Neural cell (in vitro differentiated cells): ENCODE measurements around the gene GTF2F1. TPM values are rescaled to one million over a fixed set of nuclear protein-coding genes. Genes with fewer than 3 reads are reported as not detected.
"Not testable (repeated sequence)": the region's sequence is repeated elsewhere in the genome, so short reads cannot be mapped to it uniquely, and the experiment has no call there.

Experiments used
- H2AFZ ChIP-seq: fragments of 200-600, 300-800 bp; sonication (generic), shearing (Covaris generic); 2 replicates; pipeline ENCODE4 v1.6.0; 2014; ENCODE audit warnings: low read depth, mild to moderate bottlenecking, antibody characterized with exemption, low read length, moderate library complexity
- H3F3A ChIP-seq: fragments of 200-600 bp; shearing (Covaris generic); 2 replicates; pipeline ENCODE4 v1.6.1; 2016; ENCODE audit warnings: mild to moderate bottlenecking, moderate library complexity, mixed read lengths, antibody characterized with exemption, low read length; ENCODE audit not compliant: insufficient read depth, poor library complexity, severe bottlenecking
- H3K27ac ChIP-seq: fragments of 200-600, 300-800 bp; sonication (generic), shearing (Covaris generic); 2 replicates; pipeline ENCODE4 v1.5.1; 2014; ENCODE audit warnings: mild to moderate bottlenecking, low read length, moderate library complexity
- H3K27me3 ChIP-seq: fragments of 300-800, 200-600 bp; sonication (generic), shearing (Covaris generic); 2 replicates; pipeline ENCODE4 v1.6.0; 2014; ENCODE audit warnings: mild to moderate bottlenecking, low read depth, low read length, moderate library complexity; ENCODE audit not compliant: insufficient read depth
- H3K36me3 ChIP-seq: fragments of 300-800, 200-600 bp; sonication (generic), shearing (Covaris generic); 2 replicates; pipeline ENCODE4 v1.5.1; 2014; ENCODE audit warnings: mild to moderate bottlenecking, antibody characterized with exemption, low read length, moderate library complexity; ENCODE audit not compliant: insufficient read depth
- H3K4me2 ChIP-seq: fragments of 300-800, 200-600 bp; sonication (generic), shearing (Covaris generic); 2 replicates; pipeline ENCODE4 v1.6.0; 2014; ENCODE audit warnings: mild to moderate bottlenecking, low read length
- H3K4me3 ChIP-seq: fragments of 300-800, 200-600 bp; sonication (generic), shearing (Covaris generic); 2 replicates; pipeline ENCODE4 v1.5.1; 2014; ENCODE audit warnings: mild to moderate bottlenecking, low read length, moderate library complexity
- H3K79me2 ChIP-seq: fragments of 200-600 bp; shearing (Covaris generic); replicated peaks from 2 replicates; pipeline ENCODE4 v1.6.0; 2014; ENCODE audit warnings: mild to moderate bottlenecking, low read length, moderate library complexity; ENCODE audit not compliant: insufficient read depth
- H3K9ac ChIP-seq: fragments of 300-800, 200-600 bp; sonication (generic), shearing (Covaris generic); 2 replicates; pipeline ENCODE4 v1.6.1; 2016; ENCODE audit warnings: mild to moderate bottlenecking, low read length, mixed read lengths
- H3K9me2 ChIP-seq: fragments of 200-600 bp; shearing (Covaris generic); 2 replicates; pipeline ENCODE4 v1.6.1; 2016; ENCODE audit warnings: mild to moderate bottlenecking, low read length, mixed read lengths; ENCODE audit not compliant: insufficient read depth
- H3K9me3 ChIP-seq: fragments of 200-600, 300-800 bp; sonication (generic), shearing (Covaris generic); 2 replicates; pipeline ENCODE4 v1.6.1; 2016; ENCODE audit warnings: mild to moderate bottlenecking, mixed run types, low read length, moderate library complexity, mixed read lengths
- H4K20me1 ChIP-seq: fragments of 200-600 bp; shearing (Covaris generic); 2 replicates; pipeline ENCODE4 v1.6.1; 2016; ENCODE audit warnings: mild to moderate bottlenecking, mixed run types; ENCODE audit not compliant: insufficient read depth
- EP300 ChIP-seq: fragments of 450-650 bp; conservative IDR thresholded peaks from 2 replicates; pipeline ENCODE4 v1.6.1; 2014; ENCODE audit warnings: antibody characterized with exemption, mild to moderate bottlenecking, moderate library complexity; ENCODE audit not compliant: poor library complexity, severe bottlenecking
- EZH2 ChIP-seq: fragments of 200-600, 300-800 bp; shearing (Covaris generic), sonication (generic); IDR thresholded peaks from 2 replicates; pipeline ENCODE4 v1.6.1; 2014; ENCODE audit warnings: antibody characterized with exemption, low read length, borderline replicate concordance, mild to moderate bottlenecking; ENCODE audit not compliant: insufficient read depth, poor library complexity, severe bottlenecking
- MXI1 ChIP-seq: fragments of 450-650 bp; conservative IDR thresholded peaks from 2 replicates; pipeline ENCODE4 v1.6.1; 2014; ENCODE audit warnings: antibody characterized with exemption, mild to moderate bottlenecking; ENCODE audit not compliant: poor library complexity, severe bottlenecking
- POLR2AphosphoS5 ChIP-seq: IDR thresholded peaks from 2 replicates; pipeline ENCODE4 v1.6.1; 2012
- RAD21 ChIP-seq: fragments of 450-650 bp; conservative IDR thresholded peaks from 2 replicates; pipeline ENCODE4 v1.6.1; 2014; ENCODE audit warnings: antibody characterized with exemption, mild to moderate bottlenecking, moderate library complexity
- SMC3 ChIP-seq: fragments of 450-650 bp; conservative IDR thresholded peaks from 2 replicates; pipeline ENCODE4 v1.6.1; 2014; ENCODE audit warnings: antibody characterized with exemption, mild to moderate bottlenecking, moderate library complexity; ENCODE audit not compliant: poor library complexity
- TAF1 ChIP-seq: IDR thresholded peaks from 2 replicates; pipeline ENCODE4 v1.6.1; 2012; ENCODE audit warnings: low read depth
- polyA plus RNA-seq: library from polyadenylated mRNA; depleted of rRNA; stranded (reverse); fragments of >200 nt; gene quantifications from 2 replicates; pipeline ENCODE4 v1.2.3, GENCODE V29; 2014
- TF ChIP-seq, protein P1 (sequence below): fragments of 450-650 bp; IDR thresholded peaks from 2 replicates; pipeline ENCODE4 v1.5.1; 2014; ENCODE audit warnings: antibody characterized with exemption, mild to moderate bottlenecking, moderate library complexity; ENCODE audit not compliant: poor library complexity, severe bottlenecking
- TF ChIP-seq, protein P2 (sequence below): IDR thresholded peaks from 2 replicates; pipeline ENCODE4 v1.6.1; 2012; ENCODE audit warnings: borderline replicate concordance

The GTF2F1 gene
- polyA plus RNA-seq, 1 donor from 2014 or later, result 53.9 TPM

DNA sequence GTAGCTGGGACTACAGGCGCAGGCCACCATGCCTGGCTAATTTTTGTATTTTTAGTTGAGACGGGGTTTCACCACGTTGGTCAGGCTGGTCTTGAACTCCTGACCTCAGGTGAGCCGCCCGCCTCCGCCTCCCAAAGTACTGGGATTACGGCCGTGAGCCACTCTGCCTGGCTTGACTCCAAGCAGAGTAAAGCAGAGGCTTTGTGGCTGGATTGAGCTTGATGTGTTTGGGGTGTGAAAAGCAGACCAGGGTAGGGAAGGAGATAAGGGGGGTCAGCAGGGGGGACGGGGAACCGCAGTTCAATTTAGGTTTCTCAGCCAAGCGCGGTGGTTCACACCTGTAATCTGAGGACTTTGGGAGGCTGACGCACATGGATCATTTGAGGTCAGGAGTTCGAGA is 35.8 kb downstream of the GTF2F1 start:
- H3K27me3 ChIP-seq, result no peaks in the 10 kb centered on the region
- H4K20me1 ChIP-seq, result no peaks in the 10 kb centered on the region
- H3K27ac ChIP-seq, result no peak overlapping the region
- no peaks in the 10 kb centered on the region for H3K9me2 ChIP-seq
- no peak overlapping the region for H3K4me2 ChIP-seq
- no peak overlapping the region for H3K4me3 ChIP-seq
- H3F3A ChIP-seq, result no peaks in the 10 kb centered on the region
- TF ChIP-seq EZH2, result no peak
- no peak for TF ChIP-seq SMC3
- no peak for TF ChIP-seq POLR2AphosphoS5
- TF ChIP-seq RAD21, result no peak
- TF ChIP-seq, protein P1, sequence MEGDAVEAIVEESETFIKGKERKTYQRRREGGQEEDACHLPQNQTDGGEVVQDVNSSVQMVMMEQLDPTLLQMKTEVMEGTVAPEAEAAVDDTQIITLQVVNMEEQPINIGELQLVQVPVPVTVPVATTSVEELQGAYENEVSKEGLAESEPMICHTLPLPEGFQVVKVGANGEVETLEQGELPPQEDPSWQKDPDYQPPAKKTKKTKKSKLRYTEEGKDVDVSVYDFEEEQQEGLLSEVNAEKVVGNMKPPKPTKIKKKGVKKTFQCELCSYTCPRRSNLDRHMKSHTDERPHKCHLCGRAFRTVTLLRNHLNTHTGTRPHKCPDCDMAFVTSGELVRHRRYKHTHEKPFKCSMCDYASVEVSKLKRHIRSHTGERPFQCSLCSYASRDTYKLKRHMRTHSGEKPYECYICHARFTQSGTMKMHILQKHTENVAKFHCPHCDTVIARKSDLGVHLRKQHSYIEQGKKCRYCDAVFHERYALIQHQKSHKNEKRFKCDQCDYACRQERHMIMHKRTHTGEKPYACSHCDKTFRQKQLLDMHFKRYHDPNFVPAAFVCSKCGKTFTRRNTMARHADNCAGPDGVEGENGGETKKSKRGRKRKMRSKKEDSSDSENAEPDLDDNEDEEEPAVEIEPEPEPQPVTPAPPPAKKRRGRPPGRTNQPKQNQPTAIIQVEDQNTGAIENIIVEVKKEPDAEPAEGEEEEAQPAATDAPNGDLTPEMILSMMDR, result no peak
- no peak for TF ChIP-seq MXI1
- no peak for TF ChIP-seq TAF1
- TF ChIP-seq, protein P2, sequence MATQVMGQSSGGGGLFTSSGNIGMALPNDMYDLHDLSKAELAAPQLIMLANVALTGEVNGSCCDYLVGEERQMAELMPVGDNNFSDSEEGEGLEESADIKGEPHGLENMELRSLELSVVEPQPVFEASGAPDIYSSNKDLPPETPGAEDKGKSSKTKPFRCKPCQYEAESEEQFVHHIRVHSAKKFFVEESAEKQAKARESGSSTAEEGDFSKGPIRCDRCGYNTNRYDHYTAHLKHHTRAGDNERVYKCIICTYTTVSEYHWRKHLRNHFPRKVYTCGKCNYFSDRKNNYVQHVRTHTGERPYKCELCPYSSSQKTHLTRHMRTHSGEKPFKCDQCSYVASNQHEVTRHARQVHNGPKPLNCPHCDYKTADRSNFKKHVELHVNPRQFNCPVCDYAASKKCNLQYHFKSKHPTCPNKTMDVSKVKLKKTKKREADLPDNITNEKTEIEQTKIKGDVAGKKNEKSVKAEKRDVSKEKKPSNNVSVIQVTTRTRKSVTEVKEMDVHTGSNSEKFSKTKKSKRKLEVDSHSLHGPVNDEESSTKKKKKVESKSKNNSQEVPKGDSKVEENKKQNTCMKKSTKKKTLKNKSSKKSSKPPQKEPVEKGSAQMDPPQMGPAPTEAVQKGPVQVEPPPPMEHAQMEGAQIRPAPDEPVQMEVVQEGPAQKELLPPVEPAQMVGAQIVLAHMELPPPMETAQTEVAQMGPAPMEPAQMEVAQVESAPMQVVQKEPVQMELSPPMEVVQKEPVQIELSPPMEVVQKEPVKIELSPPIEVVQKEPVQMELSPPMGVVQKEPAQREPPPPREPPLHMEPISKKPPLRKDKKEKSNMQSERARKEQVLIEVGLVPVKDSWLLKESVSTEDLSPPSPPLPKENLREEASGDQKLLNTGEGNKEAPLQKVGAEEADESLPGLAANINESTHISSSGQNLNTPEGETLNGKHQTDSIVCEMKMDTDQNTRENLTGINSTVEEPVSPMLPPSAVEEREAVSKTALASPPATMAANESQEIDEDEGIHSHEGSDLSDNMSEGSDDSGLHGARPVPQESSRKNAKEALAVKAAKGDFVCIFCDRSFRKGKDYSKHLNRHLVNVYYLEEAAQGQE, result no peak
- H3K9ac ChIP-seq, result no peak overlapping the region
- no peaks in the 10 kb centered on the region for H3K36me3 ChIP-seq
- H3K9me3 ChIP-seq, result no peaks in the 10 kb centered on the region
- H2AFZ ChIP-seq, result no peak overlapping the region
- no peaks in the 10 kb centered on the region for H3K79me2 ChIP-seq

DNA sequence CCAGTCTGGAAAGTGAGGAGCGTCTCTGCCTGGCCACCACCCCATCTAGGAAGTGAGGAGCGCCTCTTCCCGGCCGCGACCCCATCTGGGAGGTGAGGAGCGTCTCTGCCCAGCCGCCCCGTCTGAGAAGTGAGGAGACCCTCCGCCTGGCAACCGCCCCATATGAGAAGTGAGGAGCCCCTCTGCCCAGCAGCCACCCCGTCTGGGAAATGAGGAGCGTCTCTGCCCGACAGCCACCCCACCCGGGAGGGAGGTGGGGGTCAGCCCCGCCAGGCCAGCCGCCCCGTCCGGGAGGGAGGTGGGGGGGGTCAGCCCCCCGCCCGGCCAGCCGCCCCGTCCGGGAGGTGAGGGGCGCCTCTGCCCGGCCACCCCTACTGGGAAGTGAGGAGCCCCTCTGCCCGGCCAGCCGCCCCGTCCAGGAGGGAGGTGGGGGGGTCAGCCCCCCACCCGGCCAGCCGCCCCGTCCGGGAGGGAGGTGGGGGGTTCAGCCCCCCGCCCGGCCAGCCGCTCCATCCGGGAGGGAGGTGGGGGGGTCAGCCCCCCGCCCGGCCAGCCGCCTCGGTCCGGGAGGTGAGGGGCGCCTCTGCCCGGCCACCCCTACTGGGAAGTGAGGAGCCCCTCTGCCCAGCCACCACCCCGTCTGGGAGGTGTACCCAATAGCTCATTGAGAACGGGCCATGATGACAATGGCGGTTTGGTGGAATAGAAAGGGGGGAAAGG is 37.5 kb downstream of the GTF2F1 start:
- not testable (repeated sequence) for H3K9ac ChIP-seq, H3K79me2 ChIP-seq, H2AFZ ChIP-seq, H3K27ac ChIP-seq, H3K27me3 ChIP-seq, H3K36me3 ChIP-seq, H4K20me1 ChIP-seq, H3K9me2 ChIP-seq, H3F3A ChIP-seq, H3K4me3 ChIP-seq, H3K9me3 ChIP-seq, H3K4me2 ChIP-seq

DNA sequence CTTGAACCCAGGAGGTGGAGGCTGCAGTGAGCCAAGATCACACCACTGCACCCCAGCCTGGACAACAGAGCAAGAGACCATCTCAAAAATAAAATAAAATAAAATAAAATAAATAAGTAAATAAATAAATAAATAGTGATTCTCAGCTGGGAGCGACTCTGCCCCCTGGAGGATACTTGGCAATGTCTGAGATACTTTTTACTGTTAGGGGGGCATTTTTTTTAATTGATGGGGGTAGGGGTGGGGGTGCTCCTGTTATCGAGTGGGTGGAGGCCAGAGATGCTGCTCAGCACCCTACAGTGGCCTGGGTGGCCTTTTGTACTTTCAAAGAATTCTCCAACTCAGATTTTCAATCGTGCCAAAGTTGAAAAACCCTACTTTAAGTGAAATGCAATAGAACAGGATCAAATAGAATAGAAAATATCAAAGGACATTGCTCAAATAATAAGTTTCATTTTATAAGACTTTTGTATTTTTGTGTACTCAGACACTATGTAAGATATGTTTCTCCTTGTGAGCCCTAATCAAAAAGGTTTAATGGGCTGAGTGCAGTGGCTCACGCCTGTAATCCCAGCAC is 38.8 kb downstream of the GTF2F1 start:
- no peak overlapping the region for H3K4me2 ChIP-seq
- H2AFZ ChIP-seq, result no peak overlapping the region
- H3K4me3 ChIP-seq, result no peak overlapping the region
- H3K27me3 ChIP-seq, result no peaks in the 10 kb centered on the region
- H3K9me3 ChIP-seq, result no peaks in the 10 kb centered on the region
- no peak overlapping the region for H3K27ac ChIP-seq
- no peaks in the 10 kb centered on the region for H3K79me2 ChIP-seq
- no peaks in the 10 kb centered on the region for H4K20me1 ChIP-seq
- no peaks in the 10 kb centered on the region for H3F3A ChIP-seq
- no peak overlapping the region for H3K9ac ChIP-seq
- no peak for TF ChIP-seq EZH2
- TF ChIP-seq TAF1, result no peak
- TF ChIP-seq EP300, result no peak
- H3K9me2 ChIP-seq, result no peaks in the 10 kb centered on the region
- no peaks in the 10 kb centered on the region for H3K36me3 ChIP-seq
